ENCODE measurements around the gene GBGT1.

GBGT1 gene

DNA sequence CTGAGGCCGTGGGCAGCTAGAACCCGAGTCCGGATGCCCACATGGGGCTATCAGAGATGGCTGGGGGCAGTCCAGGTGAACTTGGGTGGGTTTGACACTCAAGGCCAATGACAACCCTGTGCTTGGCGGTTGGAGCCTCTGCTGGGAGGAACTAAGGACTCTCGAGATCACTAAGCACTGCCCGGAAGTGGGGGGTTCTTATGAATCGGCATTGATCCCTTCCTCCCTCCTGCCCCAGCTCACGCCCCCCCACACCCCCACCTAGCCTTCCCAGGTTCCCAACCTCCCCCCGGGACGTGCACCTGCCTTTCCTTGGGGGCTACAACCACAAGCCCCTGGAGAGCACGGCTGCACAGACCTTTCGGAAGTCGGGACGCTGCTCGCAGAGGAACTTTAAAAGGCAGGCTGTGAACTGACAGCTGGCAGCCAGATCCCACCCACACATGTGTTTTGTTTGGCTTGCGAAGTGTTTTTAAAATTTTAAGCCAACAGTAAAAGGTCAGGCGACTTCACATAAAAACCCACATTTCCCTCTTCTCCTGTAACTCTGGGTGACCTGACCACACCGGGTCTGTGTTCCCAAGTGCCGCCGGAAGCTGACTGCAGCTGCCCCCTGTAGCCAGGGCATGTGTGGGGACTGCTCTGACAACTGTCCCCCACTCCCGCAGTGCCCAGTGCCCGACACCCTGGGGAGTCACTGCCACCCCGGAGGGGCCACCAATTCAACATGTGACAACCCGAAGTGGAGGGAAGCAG lies 37.6 kb downstream of the GBGT1 start:
- DNase-seq (ENCODE audit: low spot score), result peak; percentile 47

- DNase-seq (ENCODE audit: low spot score), result no peak
Measured at GRCh38 chr9:133124907-133125275, 38.8 kb downstream of the GBGT1 start.

DNA sequence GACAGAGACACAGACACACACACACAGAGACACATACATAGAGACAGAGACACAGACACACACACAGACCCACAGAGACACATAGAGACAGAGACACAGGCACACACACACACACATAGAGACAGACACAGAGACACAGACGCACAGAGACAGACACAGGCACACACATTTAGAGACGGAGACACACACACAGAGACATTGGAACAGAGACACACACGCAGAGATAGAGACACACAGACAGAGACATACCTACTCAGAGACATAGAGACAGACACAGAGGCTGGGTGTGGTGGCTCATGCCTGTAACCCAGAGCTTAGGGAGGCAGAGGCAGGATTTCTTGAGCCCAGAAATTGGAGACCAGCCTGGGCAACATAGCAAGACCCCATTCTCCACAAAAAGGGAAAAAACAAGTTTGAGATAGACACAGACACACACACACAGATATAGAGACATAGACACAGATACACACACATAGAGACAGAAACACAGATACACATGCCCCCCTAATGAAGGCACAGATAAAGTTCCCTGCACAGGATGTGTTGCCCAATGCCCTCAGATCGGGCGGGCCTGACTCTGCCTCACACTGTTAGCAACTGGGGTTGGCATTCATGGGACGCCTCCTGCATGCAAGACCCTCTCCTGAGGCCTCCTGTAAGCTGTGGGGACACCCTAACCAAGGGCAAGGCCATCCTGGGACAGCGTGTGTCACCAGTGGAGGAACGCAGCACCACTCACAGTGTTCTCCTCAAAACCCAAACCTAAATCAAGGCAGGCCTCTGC lies 39.4 kb downstream of the GBGT1 start:
- DNase-seq (ENCODE audit: low spot score), result no peak

DNA sequence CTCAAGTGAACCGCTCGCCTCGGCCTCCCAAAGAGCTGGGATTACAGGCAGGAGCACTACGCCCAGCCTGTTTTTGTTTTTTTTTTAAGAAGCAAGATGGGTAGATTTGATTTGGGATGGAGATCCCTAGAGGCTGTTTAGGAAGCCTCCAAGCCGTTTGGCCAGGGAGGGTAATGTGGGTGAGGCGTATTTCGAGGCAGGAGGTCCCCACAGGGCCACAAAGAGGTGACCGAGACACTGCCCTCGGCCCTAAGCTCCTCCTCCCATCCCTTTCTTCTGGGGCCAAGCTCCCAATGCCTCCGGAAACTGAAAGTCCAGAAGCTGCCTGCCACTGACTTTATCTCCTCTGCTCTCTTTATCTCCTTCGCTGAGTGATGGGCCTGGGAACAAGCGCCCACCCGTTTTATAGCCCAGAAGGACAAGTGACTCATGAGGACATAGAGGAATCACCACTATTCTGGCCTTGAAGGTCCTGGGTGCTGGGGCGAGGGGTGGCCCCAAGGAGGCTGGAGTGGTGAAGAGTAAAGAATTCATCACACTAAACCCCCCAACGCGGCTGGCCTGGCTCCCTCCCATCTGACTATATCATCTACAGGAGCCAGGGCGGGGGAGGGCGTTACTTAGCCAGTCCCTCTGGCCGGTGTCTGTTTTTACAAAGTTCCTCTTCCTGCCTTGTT lies 40.6 kb downstream of the GBGT1 start:
- DNase-seq (ENCODE audit: low spot score), result peak; percentile 20

- DNase-seq (ENCODE audit: low spot score), result no peak
Measured at GRCh38 chr9:133122605-133122934, 41.1 kb downstream of the GBGT1 start.

- peak; percentile 17 for DNase-seq (ENCODE audit: low spot score)
Measured at GRCh38 chr9:133121915-133122550, 41.7 kb downstream of the GBGT1 start.

DNA sequence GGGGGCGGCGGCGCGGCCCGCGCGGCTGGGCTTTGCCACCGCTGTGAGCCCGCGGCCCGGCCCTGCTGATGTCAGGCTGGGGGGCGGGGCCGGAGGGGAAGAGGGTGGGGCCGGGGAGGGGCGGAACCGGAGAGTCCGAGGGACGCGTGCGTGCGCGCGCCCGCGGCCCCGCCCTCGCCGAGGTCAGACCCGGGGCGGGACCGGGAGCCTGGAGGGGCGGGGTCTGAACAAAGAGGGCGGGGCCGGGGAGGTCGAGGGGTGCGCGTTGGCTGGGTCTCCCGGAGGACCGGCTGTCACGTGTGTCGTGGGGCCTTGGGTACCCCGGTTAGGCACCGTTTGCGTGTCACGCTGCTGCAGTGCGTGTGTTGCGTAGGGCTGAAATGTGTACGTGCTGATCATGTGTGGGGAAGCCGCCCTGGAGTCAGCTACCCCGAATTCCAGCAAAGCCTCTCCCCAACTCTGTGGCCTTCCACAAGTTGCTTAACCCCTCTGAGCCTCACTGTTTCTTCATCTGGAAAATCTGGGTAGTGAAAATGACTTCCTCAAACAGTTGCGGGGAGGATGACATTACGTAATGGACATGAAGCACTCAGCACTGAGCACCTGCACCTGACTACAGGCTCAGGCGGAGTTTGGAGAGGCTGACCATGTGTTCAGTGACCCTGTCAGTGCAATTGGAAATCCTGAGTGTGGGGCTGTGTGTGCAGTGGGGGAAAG lies 42.4 kb downstream of the GBGT1 start, which contains the start of gene RALGDS:
RALGDS (minus strand) TSS at position 43 of the 717 bp plus-strand sequence. CDS start 86 bp downstream, outside the sequence.
- peak; percentile 94 for DNase-seq (ENCODE audit: low spot score)

- DNase-seq (ENCODE audit: low spot score), result no peak
Measured at GRCh38 chr9:133120501-133121197, 43.1 kb downstream of the GBGT1 start.

GRCh38 chr9:133119846-133120500 lies 43.7 kb downstream of the GBGT1 start:
- no peak for DNase-seq (ENCODE audit: low spot score)

DNA sequence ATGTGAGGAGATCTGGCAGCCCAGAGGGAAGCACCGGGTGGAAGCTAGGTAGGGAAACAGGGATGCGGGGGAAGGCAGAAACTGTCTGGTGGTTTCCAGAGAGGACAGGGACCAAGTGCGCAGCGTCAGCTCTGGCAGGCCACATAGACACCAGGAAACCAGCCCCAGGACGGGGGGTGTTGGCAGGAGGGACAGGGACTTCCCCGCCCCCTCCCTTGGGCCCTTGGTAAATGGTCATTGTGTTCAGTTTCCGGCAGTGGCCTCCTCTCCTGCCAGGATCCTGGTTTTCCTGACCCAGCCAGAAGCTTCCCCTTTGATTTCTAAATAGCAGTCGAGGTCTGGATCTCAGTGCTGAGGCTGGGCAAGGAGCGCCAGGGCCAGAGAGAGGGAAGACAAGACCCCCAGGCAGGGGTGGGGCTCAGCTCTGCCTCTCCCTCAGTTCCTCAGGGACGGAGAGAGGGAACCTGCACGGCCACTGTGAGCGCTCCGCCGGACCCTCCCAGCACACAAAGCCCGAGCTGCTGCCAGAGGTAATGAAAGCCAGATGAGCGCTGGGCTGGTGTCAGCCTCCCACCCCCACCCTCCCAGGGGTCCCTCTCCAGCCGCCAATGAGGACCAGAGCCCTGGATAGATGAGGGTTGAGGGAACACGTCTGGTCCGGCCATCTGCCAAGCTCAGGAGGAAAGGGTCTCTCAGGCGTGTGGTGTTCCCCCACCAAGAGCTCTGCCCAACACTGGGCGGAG lies 44.4 kb downstream of the GBGT1 start:
- DNase-seq (ENCODE audit: low spot score), result peak; percentile 93

- no peak for DNase-seq (ENCODE audit: low spot score)
Measured at GRCh38 chr9:133118568-133118967, 45.1 kb downstream of the GBGT1 start.

DNA sequence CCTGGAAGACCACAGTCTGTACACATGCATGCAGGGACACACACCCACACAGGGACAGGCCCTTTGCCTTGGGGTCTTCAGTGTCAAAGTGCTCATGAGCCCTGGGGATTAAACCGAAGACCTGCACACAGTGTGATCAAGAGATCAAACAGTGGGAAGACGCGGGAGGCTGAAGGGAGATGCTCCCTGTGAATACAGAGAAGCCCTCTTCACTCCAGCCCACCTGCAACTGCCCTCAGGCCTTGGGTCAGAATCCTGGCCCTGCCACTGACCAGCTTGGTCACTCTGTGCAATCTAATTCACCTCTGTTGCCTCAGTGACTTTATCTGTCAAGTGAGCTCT lies 45.6 kb downstream of the GBGT1 start:
- no peak for DNase-seq (ENCODE audit: low spot score)

- peak; percentile 94 for DNase-seq (ENCODE audit: low spot score)
Measured at GRCh38 chr9:133117271-133118178, 46.2 kb downstream of the GBGT1 start.

- no peak for DNase-seq (ENCODE audit: low spot score)
Measured at GRCh38 chr9:133116346-133117231, 47.1 kb downstream of the GBGT1 start.

- no peak for DNase-seq (ENCODE audit: low spot score)
Measured at GRCh38 chr9:133115604-133116345, 47.9 kb downstream of the GBGT1 start.

DNA sequence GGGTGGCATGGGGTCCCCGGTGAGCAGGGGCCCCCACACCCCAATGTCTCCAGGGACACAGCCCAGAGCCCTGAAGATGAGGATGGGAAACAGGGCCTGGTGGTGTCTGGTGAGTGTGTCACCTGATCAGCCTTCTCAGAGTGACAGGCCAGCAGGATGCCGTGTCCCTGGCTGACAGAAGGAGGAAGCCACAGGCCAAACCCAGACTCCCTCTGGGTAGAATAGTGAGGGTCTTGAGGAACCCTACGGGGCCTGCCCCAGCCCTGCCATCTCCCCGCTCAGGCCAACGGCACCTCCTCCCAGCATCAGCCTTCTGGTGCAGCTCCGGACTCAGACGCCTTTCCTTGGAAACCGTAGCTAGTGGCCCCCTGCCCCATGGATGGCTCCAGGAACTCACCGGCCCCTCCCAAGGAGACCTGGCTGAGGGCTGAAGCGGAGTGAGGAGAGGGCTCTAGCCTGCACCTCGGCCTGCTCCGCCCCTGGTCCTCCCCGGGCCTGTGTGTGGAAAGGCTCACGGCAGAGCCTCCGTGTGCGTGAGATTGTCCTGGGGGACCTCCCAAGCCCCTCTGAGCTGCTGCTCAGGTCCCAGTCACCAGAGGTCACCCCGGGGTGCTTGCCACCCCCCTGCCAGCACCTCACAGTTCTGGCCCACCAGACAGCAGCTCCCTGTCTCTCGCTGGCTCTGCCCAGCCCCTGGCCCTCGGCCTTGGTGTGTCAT lies 48.7 kb downstream of the GBGT1 start:
- DNase-seq (ENCODE audit: low spot score), result no peak
